ENCODE results near the gene SHMT2.

GRCh38 chr12:57229046-57229633 lies 371 bp upstream of the SHMT2 start:
- no peak for TF ChIP-seq YY1 (IDR thresholded peaks at IDR 0.05; ENCODE audit: insufficient read depth, insufficient read length)
- TF ChIP-seq ZNF274 (IDR thresholded peaks at IDR 0.05; ENCODE audit: low read depth, low read length), result no peak
- TF ChIP-seq SUZ12 (IDR thresholded peaks at IDR 0.05; ENCODE audit: extremely low read depth, insufficient read depth, insufficient read length), result no peak

All from NT2/D1 (cell line).